BLaER1 (cell line): ENCODE data around the gene NIPAL4.
A peak's percentile ranks its signal among the peaks of the same experiment; 100 is the strongest.

Source experiments
- H3K27ac ChIP-seq: shearing (Covaris generic); formaldehyde crosslinking; 2 replicates; pipeline ENCODE4 v1.8.1; 2022
- H3K27me3 ChIP-seq: shearing (Covaris generic); formaldehyde crosslinking; 2 replicates; pipeline ENCODE4 v1.8.1; 2022
- H3K36me3 ChIP-seq: shearing (Covaris generic); formaldehyde crosslinking; 2 replicates; pipeline ENCODE4 v1.8.1; 2022
- H3K4me1 ChIP-seq: shearing (Covaris generic); formaldehyde crosslinking; 2 replicates; pipeline ENCODE4 v1.8.1; 2022
- H3K4me2 ChIP-seq: shearing (Covaris generic); formaldehyde crosslinking; 2 replicates; pipeline ENCODE4 v1.8.1; 2022
- H3K4me3 ChIP-seq: shearing (Covaris generic); formaldehyde crosslinking; 2 replicates; pipeline ENCODE4 v1.8.1; 2022
- H3K9ac ChIP-seq: shearing (Covaris generic); formaldehyde crosslinking; 2 replicates; pipeline ENCODE4 v1.8.1; 2022
- H3K9me3 ChIP-seq: shearing (Covaris generic); formaldehyde crosslinking; 2 replicates; pipeline ENCODE4 v1.8.1; 2022
- H4K20me1 ChIP-seq: shearing (Covaris generic); formaldehyde crosslinking; 2 replicates; pipeline ENCODE4 v1.8.1; 2022
- Cebpa-rat ChIP-seq: shearing (Covaris generic); IDR thresholded peaks from 2 replicates; pipeline ENCODE4 v1.8.1; 2022

NIPAL4 gene

DNA sequence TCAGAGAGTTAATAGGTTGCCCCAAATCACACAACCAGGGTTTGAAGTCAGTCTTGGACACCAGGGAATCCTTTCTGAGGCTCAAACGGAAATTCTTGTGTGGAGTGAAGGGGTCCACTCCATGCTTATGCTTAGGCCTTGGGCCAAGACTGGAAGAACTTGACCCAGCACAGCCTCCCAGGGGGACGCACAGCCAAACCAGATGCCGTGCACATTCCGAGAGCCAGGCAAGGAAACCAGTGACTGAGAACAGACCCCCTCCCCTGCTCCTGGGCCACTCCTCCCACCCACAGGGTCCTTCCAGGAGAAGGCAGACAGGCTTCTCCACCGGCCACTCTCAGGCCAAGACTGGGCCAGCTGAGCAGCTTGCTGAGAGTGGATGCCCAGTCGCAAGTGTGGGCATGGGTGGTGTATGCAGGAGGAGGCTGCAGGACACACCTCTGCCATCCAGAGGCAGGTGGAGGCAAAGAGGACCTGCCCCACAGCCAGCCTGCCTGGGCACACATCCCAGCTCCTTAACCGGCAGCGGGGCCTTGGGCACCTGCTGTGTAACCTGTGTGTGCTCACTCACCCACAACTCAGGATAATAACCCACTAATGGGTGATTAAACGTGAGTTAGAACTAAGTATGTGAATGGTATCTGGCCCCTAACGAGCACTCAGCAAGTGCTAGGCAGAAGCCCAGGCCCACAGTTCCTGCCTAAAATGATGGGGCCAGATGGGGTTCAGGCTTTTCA, 38.0 kb downstream of the NIPAL4 start:
- Histone ChIP-seq H3K4me3 (no peak overlapping the region), H3K9me3 (no peaks in the 10 kb centered on the region), H3K36me3 (no peaks in the 10 kb centered on the region), H3K27ac (0 out of 2 replicates have a peak overlapping the region, but pooled peaks have one; percentile 11), H4K20me1 (no peaks in the 10 kb centered on the region), H3K27me3 (no peaks in the 10 kb centered on the region), H3K4me2 (no peak overlapping the region), H3K4me1 (peaks cover 39% of the 10 kb centered on the region), H3K9ac (no peak overlapping the region)
- TF ChIP-seq Cebpa-rat, result no peak

DNA sequence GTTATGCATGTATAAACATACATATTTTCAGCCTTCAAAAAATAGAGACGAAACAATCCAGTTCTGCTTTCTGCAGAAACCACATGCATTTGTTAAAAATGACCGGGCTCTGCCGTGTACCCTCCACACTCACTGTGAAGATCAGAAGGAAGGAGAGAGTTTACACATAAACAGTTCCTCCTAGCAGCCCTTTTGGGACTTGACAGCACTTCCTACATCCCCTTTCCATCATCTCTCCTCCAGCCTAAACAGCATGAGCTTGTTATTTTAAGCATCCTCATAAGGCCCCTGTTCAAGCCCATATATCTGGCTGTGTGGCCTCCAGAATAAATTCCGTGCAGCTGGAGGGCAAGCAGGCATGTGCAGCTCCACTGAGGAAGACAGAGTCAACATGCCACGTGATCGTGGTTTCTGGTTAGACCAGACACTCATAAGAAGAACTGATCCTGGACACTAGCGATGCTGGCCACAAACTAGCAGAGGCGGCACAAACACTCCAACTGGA, 42.2 kb downstream of the NIPAL4 start:
- Histone ChIP-seq H3K36me3 (no peaks in the 10 kb centered on the region), H3K4me2 (peak overlapping the region; percentile 77), H3K9ac (peak overlapping the region; percentile 7; the same call in 1 of the 2 replicates)

DNA sequence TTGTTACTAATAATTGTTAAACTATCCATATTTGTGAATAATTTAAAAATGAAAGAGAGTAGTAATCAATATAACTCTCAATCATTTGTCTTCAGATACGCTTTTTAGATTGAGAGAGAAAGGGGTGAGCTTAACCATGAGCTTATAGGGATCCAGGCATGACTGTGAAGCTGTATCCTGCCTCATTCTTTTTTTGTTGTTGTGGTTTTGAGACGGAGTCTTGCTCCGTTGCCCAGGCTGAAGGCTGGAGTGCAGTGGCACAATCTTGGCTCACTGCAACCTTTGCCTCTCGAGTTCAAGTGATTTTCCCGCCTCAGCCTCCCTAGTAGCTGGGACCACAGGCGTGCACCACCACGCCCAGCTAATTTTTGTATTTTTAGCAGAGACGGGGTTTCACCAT, 44.0 kb downstream of the NIPAL4 start:
- Histone ChIP-seq H3K9ac (no peak overlapping the region), H3K9me3 (peaks cover 7% of the 10 kb centered on the region), H3K27me3 (no peaks in the 10 kb centered on the region), H3K4me2 (peak overlapping the region; percentile 77), H4K20me1 (no peaks in the 10 kb centered on the region), H3K27ac (peak overlapping the region; percentile 76), H3K4me1 (peaks cover 99% of the 10 kb centered on the region), H3K36me3 (no peaks in the 10 kb centered on the region), H3K4me3 (peak overlapping the region; percentile 35; the same call in 1 of the 2 replicates)
- TF ChIP-seq Cebpa-rat, result no peak

More for the DNA sequence above, 42.2 kb downstream of the NIPAL4 start:
- Histone ChIP-seq H3K9me3 (peaks cover 7% of the 10 kb centered on the region), H3K27me3 (no peaks in the 10 kb centered on the region), H3K4me3 (no peak overlapping the region), H3K27ac (peak overlapping the region; percentile 76), H4K20me1 (no peaks in the 10 kb centered on the region), H3K4me1 (peaks cover 80% of the 10 kb centered on the region)
- TF ChIP-seq Cebpa-rat, result no peak

DNA sequence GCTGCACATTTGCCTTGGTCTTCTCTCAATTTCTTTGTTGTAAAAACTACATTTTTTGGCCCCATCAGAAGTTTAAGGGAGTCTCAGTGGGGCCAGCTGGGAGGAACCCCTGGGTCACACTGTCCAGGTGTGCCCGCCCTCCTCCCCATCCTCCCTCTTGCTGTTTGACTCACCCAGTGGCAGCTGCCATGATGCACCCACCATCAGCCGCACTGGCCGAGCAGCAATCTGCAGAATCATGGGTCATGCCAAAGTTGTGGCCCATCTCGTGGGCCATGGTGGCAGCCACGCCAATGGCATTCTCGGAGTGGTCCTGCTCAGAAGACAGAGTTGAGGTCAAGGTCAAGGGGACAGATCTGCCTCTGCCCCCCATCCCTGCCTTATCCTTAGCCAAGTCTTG, 45.5 kb downstream of the NIPAL4 start:
- peaks cover 7% of the 10 kb centered on the region for H3K9me3 ChIP-seq
- H3K27ac ChIP-seq, result peak overlapping the region; percentile 62
- no peaks in the 10 kb centered on the region for H4K20me1 ChIP-seq
- no peaks in the 10 kb centered on the region for H3K36me3 ChIP-seq
- H3K4me1 ChIP-seq, result peaks cover 98% of the 10 kb centered on the region
- H3K4me2 ChIP-seq, result peak overlapping the region; percentile 77
- no peak for TF ChIP-seq Cebpa-rat
- H3K27me3 ChIP-seq, result no peaks in the 10 kb centered on the region
- H3K4me3 ChIP-seq, result no peak overlapping the region
- peak overlapping the region; percentile 26; the same call in 1 of the 2 replicates for H3K9ac ChIP-seq

DNA sequence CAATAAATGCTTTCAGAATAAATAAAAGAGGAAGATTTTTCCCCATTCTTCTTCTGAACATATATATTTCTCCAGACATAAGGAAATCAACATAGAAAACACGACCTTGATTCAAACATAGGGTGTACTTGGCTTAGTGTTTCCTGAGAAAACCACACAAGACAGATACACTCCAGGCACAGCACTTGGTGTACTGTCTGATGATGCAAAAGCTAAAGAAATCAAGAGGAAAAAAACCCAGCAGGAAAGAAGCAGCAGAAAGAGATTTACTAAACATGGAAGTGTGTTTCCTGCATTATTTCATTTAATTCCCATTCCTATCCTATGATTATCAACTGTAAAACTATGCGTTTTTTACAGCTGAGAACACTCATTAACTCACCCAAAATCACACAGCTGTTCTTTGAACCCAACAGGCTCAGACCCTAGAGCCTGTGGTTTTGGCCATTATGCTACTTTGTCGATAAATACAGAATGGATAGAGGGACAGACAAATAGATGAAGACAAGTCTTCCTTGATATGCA, 46.1 kb downstream of the NIPAL4 start:
- Histone ChIP-seq H3K27ac (peak overlapping the region; percentile 62), H3K36me3 (no peaks in the 10 kb centered on the region), H3K9ac (peak overlapping the region; percentile 26; the same call in 1 of the 2 replicates)

DNA sequence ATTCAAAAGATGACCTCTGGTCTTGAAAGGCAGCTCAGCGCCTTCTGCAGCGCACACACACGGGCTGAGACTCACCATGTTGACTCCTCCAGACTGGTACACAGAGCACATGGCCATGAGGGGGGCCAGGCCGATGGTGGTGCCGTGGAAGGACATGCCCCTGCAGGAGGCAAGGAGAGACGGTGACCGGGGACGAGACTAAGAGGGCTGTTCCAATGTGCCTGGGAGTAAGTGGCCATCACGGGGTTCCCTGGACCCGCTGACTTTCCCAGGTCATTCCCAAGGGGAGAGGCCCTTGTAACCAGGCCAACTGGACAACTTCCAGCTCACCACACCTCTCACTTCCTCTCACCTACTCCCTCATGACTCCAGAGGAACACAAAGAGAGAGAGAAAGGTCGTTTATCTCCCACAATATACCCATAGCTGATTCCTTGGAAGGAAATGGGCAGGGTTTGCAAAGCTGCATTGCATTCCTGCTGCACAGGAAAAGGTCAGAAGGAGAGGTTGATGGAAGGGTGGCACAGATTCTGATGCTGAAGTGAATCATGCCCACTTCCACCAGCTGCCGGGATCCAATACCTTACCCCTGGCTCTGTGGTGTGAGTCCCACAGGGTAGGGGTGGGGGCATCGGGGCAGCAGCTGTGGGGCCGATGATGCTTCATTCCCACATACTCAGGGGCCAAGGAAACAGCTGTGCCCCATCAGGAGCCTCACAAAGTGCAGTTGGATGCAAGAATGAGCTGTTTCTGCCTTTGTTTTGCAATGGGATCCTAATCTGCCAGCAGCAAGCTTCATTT, 47.2 kb downstream of the NIPAL4 start:
- peak overlapping the region; percentile 77 for H3K4me2 ChIP-seq
- no peak overlapping the region for H3K4me3 ChIP-seq
- H3K9me3 ChIP-seq, result peaks cover 11% of the 10 kb centered on the region
- peaks cover 88% of the 10 kb centered on the region for H3K4me1 ChIP-seq
- H4K20me1 ChIP-seq, result no peaks in the 10 kb centered on the region
- H3K27me3 ChIP-seq, result no peaks in the 10 kb centered on the region
- no peak for TF ChIP-seq Cebpa-rat
- H3K9ac ChIP-seq, result no peak overlapping the region
- H3K36me3 ChIP-seq, result no peaks in the 10 kb centered on the region
- H3K27ac ChIP-seq, result peak overlapping the region; percentile 62

More for the DNA sequence above, 46.1 kb downstream of the NIPAL4 start:
- TF ChIP-seq Cebpa-rat, result no peak
- H3K27me3 ChIP-seq, result no peaks in the 10 kb centered on the region
- H3K4me3 ChIP-seq, result no peak overlapping the region
- H4K20me1 ChIP-seq, result no peaks in the 10 kb centered on the region
- peaks cover 7% of the 10 kb centered on the region for H3K9me3 ChIP-seq
- H3K4me2 ChIP-seq, result peak overlapping the region; percentile 77
- H3K4me1 ChIP-seq, result peaks cover 92% of the 10 kb centered on the region

DNA sequence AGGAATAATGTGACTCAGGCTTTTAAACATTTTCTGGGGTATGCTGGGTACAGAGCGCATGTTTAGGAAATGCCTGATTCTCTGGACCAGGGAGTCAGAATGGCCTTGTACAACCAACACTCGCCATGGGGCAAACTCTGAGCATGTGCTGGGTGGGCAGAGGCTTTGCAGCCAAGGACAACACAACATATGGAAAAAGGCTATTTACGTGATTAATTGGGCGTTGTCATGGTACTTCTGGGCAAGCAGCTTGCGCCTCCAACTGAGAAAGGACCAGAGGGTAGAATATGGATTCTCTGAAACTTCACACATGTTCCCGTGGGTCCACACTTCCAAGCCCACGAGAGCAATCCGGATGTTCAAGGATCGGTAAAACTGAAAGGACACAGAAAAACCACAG, 49.1 kb downstream of the NIPAL4 start:
- Histone ChIP-seq H3K9ac (0 out of 2 replicates have a peak overlapping the region, but pooled peaks have one; percentile 11), H3K36me3 (peaks cover 5% of the 10 kb centered on the region; the same call in 1 of the 2 replicates), H4K20me1 (no peaks in the 10 kb centered on the region), H3K4me3 (no peak overlapping the region), H3K4me2 (peak overlapping the region; percentile 77), H3K27me3 (no peaks in the 10 kb centered on the region), H3K9me3 (peaks cover 9% of the 10 kb centered on the region), H3K27ac (peak overlapping the region; percentile 62), H3K4me1 (peaks cover 69% of the 10 kb centered on the region)
- TF ChIP-seq Cebpa-rat, result no peak

DNA sequence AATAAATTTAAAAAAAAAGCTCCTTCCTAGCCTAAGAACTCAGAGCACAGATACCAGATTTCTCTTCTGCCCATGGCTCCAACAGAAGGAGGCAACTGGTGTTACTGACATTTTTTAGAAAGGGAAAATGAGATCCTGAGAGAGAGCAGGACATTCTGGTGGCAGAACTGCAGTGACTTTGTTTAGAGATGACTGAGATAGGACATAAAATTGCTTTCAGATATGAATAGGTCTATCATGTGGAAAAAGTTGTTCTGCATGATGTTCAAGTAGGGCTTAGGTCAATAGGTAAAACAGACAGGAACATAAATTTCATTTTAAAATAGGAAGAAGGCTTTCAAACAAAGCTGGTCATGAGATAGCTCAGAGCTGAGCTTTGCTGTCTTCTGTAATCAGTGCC, 49.6 kb downstream of the NIPAL4 start:
- Histone ChIP-seq H3K9ac (0 out of 2 replicates have a peak overlapping the region, but pooled peaks have one; percentile 11), H3K4me1 (peaks cover 64% of the 10 kb centered on the region), H3K4me2 (peak overlapping the region; percentile 77)

DNA sequence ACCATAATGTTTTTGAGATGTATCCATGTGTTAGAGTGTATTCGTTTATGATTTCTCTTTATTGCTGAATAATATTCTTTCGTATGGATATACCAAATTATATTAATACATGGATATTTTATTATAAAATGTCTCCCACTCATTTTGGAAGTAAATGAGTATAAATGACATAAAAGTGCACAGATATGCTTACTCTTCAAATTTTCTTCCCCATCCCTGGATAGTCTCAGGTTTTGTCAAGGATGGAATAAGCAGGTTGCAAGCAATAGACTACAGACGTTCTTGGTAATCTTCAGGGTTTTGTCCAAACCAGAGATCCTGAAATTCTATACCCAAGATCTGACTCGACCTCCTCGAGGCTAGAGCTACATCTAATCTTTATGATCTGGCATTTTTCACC, 50.7 kb downstream of the NIPAL4 start:
- H3K36me3 ChIP-seq, result peaks cover 5% of the 10 kb centered on the region; the same call in 1 of the 2 replicates
- H3K9me3 ChIP-seq, result 0 out of 2 replicates have a peak, but pooled peaks cover 4% of the 10 kb centered on the region
- H3K27me3 ChIP-seq, result no peaks in the 10 kb centered on the region
- H3K4me3 ChIP-seq, result no peak overlapping the region
- no peak overlapping the region for H3K9ac ChIP-seq
- no peak overlapping the region for H3K4me2 ChIP-seq
- no peak overlapping the region for H3K27ac ChIP-seq
- H3K4me1 ChIP-seq, result peaks cover 53% of the 10 kb centered on the region
- TF ChIP-seq Cebpa-rat, result no peak
- no peaks in the 10 kb centered on the region for H4K20me1 ChIP-seq

More for the DNA sequence above, 49.6 kb downstream of the NIPAL4 start:
- Histone ChIP-seq H3K36me3 (peaks cover 5% of the 10 kb centered on the region; the same call in 1 of the 2 replicates), H3K4me3 (no peak overlapping the region), H3K27me3 (no peaks in the 10 kb centered on the region), H3K27ac (peak overlapping the region; percentile 62; the same call in 1 of the 2 replicates), H4K20me1 (no peaks in the 10 kb centered on the region), H3K9me3 (peaks cover 4% of the 10 kb centered on the region; the same call in 1 of the 2 replicates)
- TF ChIP-seq Cebpa-rat, result no peak
